IMR-90 (cell line): Measurements from ENCODE around the gene SLC23A2. TPM values are rescaled to one million over a fixed set of nuclear protein-coding genes. Genes with fewer than 3 reads are reported as not detected.

Experiments used
- ATAC-seq: fragments of 200-7000 bp; cut with Tn5 transposase; 2 replicates; pipeline ENCODE4 v1.9.1; 2020; ENCODE audit warnings: low read depth, mild to moderate bottlenecking, moderate library complexity
- BruUV-seq: library from RNA; stranded (reverse); fragments of 400-500 nt; replicated peaks from 2 replicates; lab custom pipeline; 2021; lab: Mats Ljungman, UMichigan
- CTCF ChIA-PET: fragments of 300-600 bp; formaldehyde crosslinking; extraction: SDS; loops from one replicate; lab custom pipeline; 2021; ENCODE audit warnings: antibody characterized with exemption; lab: Yijun Ruan, JAX
- POLR2A ChIA-PET: fragments of 300-600 bp; sonication (Branson Sonifier 250); formaldehyde crosslinking; loops from one replicate; lab custom pipeline; 2022; ENCODE audit warnings: antibody characterized with exemption; ENCODE audit not compliant: unreplicated experiment; lab: Charles Lee
- DNase-seq: peaks from one replicate; pipeline ENCODE4 v3.0.0; 2013
- H2AFZ ChIP-seq: replicated peaks from 2 replicates; pipeline ENCODE3; 2013; ENCODE audit warnings: low read length, mild to moderate bottlenecking; ENCODE audit not compliant: poor library complexity
- H2AK5ac ChIP-seq: 2 replicates; pipeline ENCODE4 v1.6.1; 2013; ENCODE audit warnings: low read depth, low read length, inconsistent platforms
- H2AK9ac ChIP-seq: replicated peaks from 2 replicates; pipeline ENCODE3; 2013; ENCODE audit warnings: mild to moderate bottlenecking, low read depth, low read length, moderate library complexity; ENCODE audit not compliant: poor library complexity
- H2BK120ac ChIP-seq: 2 replicates; pipeline ENCODE4 v1.6.1; 2013; ENCODE audit warnings: low read depth, low read length, inconsistent platforms
- H2BK15ac ChIP-seq: 3 replicates; pipeline ENCODE4 v1.6.1; 2013; ENCODE audit warnings: low read depth, low read length, inconsistent platforms
- H2BK20ac ChIP-seq: 2 replicates; pipeline ENCODE4 v1.6.1; 2013; ENCODE audit warnings: low read depth, mild to moderate bottlenecking, inconsistent platforms, low read length, moderate library complexity
- H2BK5ac ChIP-seq: 2 replicates; pipeline ENCODE4 v1.6.1; 2013; ENCODE audit warnings: mild to moderate bottlenecking, low read depth, low read length, inconsistent platforms; ENCODE audit not compliant: poor library complexity, severe bottlenecking
- H3K14ac ChIP-seq: replicated peaks from 2 replicates; pipeline ENCODE4 v1.6.1; 2013; ENCODE audit warnings: low read depth, low read length, inconsistent platforms
- H3K18ac ChIP-seq: 2 replicates; pipeline ENCODE4 v1.6.1; 2013; ENCODE audit warnings: low read depth, low read length, control low read depth
- H3K23ac ChIP-seq: 2 replicates; pipeline ENCODE4 v1.6.1; 2013; ENCODE audit warnings: low read depth, low read length, inconsistent platforms
- H3K27ac ChIP-seq: 2 replicates; pipeline ENCODE4 v1.5.1; 2013; ENCODE audit warnings: mild to moderate bottlenecking, control low read depth, low read length; ENCODE audit not compliant: insufficient read depth
- H3K27me3 ChIP-seq: 2 replicates; pipeline ENCODE4 v1.6.1; 2013; ENCODE audit warnings: low read length; ENCODE audit not compliant: control insufficient read depth, insufficient read depth
- H3K36me3 ChIP-seq: 2 replicates; pipeline ENCODE4 v1.6.1; 2013; ENCODE audit warnings: low read length, mixed read lengths; ENCODE audit not compliant: control insufficient read depth, insufficient read depth
- H3K4ac ChIP-seq: 2 replicates; pipeline ENCODE4 v1.6.1; 2013; ENCODE audit warnings: low read depth, low read length, inconsistent platforms
- H3K4me1 ChIP-seq: 2 replicates; pipeline ENCODE4 v1.6.1; 2013; ENCODE audit warnings: low read length, mixed read lengths; ENCODE audit not compliant: control insufficient read depth, insufficient read depth
- H3K4me2 ChIP-seq: 2 replicates; pipeline ENCODE4 v1.6.1; 2013; ENCODE audit warnings: low read depth, mild to moderate bottlenecking, control low read depth, low read length, moderate library complexity
- H3K4me3 ChIP-seq: 2 replicates; pipeline ENCODE4 v1.5.1; 2013; ENCODE audit warnings: low read depth, mild to moderate bottlenecking, control low read depth, low read length, moderate library complexity; ENCODE audit not compliant: insufficient read depth
- H3K56ac ChIP-seq: 2 replicates; pipeline ENCODE4 v1.6.1; 2013; ENCODE audit warnings: low read length, inconsistent platforms; ENCODE audit not compliant: insufficient read depth; ENCODE audit errors: extremely low read depth
- H3K79me1 ChIP-seq, 2 experiments: 2 replicates each; pipeline ENCODE4 v1.6.1; 2013; ENCODE audit warnings: low read length in 2 of 2, inconsistent platforms in 1 of 2, low read depth in 1 of 2
- H3K9ac ChIP-seq: 2 replicates; pipeline ENCODE4 v1.6.1; 2013; ENCODE audit warnings: low read depth, low read length, control low read depth
- H3K9me1 ChIP-seq: 2 replicates; pipeline ENCODE4 v1.6.1; 2013; ENCODE audit warnings: low read length, inconsistent platforms; ENCODE audit not compliant: insufficient read depth
- H3K9me3 ChIP-seq: 2 replicates; pipeline ENCODE4 v1.6.1; 2013; ENCODE audit warnings: low read length; ENCODE audit not compliant: control insufficient read depth, insufficient read depth
- H4K20me1 ChIP-seq: 2 replicates; pipeline ENCODE4 v1.6.1; 2013; ENCODE audit warnings: low read length, inconsistent platforms; ENCODE audit not compliant: insufficient read depth
- H4K5ac ChIP-seq: 2 replicates; pipeline ENCODE4 v1.6.1; 2013; ENCODE audit warnings: mild to moderate bottlenecking, low read depth, low read length, control low read depth
- H4K8ac ChIP-seq, 2 experiments: 2 replicates each; pipeline ENCODE4 v1.6.1; 2013; ENCODE audit warnings: low read depth in 2 of 2, low read length in 2 of 2, control low read depth in 1 of 2, inconsistent platforms in 1 of 2
- H4K91ac ChIP-seq: 2 replicates; pipeline ENCODE4 v1.6.1; 2013; ENCODE audit warnings: low read depth, low read length, inconsistent platforms; ENCODE audit not compliant: insufficient read depth
- BHLHE40 ChIP-seq: fragments of 150-350 bp; IDR thresholded peaks from 2 replicates; pipeline ENCODE4 v1.6.1; 2016; ENCODE audit warnings: mild to moderate bottlenecking, low read depth, low read length
- FOS ChIP-seq: fragments of 150-350 bp; IDR thresholded peaks from 2 replicates; pipeline ENCODE4 v1.6.1; 2016; ENCODE audit warnings: low read depth, low read length
- MAZ ChIP-seq: IDR thresholded peaks from 2 replicates; pipeline ENCODE4 v1.6.1; 2012; ENCODE audit warnings: low read depth, mild to moderate bottlenecking, low read length, improper control_type of control experiment, moderate library complexity, borderline replicate concordance
- NFE2L2 ChIP-seq: fragments of 150-350 bp; IDR thresholded peaks from 2 replicates; pipeline ENCODE4 v1.6.1; 2016; ENCODE audit warnings: low read depth, mild to moderate bottlenecking, low read length
- RCOR1 ChIP-seq: IDR thresholded peaks from 2 replicates; pipeline ENCODE4 v1.6.1; 2012; ENCODE audit warnings: mild to moderate bottlenecking, low read length, improper control_type of control experiment; ENCODE audit not compliant: insufficient replicate concordance
- WGBS, 2 experiments: methylation state at CpG; one replicate each; pipeline versions ENCODE4 v1.1.5 to v1.1.7; 2013; ENCODE audit warnings: missing lambda C conversion rate in 2 of 2; ENCODE audit not compliant: insufficient read length in 1 of 2; ENCODE audit errors: extremely low coverage in 2 of 2; 5-methylcytosine and 5-hydroxymethylcytosine counted together
- dilution Hi-C: fragments of 300-500 bp; cut with HindIII; formaldehyde crosslinking; loops from one replicate; pipeline ENCODE4 v1.14.3; 2018; ENCODE audit warnings: low sequenced_read_pairs; ENCODE audit not compliant: unreplicated experiment
- in situ Hi-C: fragments of 300-500 bp; cut with MboI; formaldehyde crosslinking; loops from 3 replicates; pipeline ENCODE4 v1.14.3; 2019; ENCODE audit warnings: low sequenced_read_pairs, inconsistent platforms, mixed read lengths
- intact Hi-C: fragments of 100-400 bp; cut with micrococcal nuclease; formaldehyde crosslinking; loops from 2 replicates; pipeline ENCODE4 v1.10.0; 2022
- polyA plus RNA-seq, 3 experiments: library from polyadenylated mRNA; depleted of rRNA; stranded (reverse); fragments of >200 nt; gene quantifications; 2 replicates each; pipeline ENCODE4 v1.2.3, GENCODE V29; 2012; ENCODE audit warnings: low replicate concordance in 1 of 3
- total RNA-seq: library from RNA; depleted of rRNA; stranded (reverse); fragments of >200 nt; gene quantifications from 2 replicates; pipeline ENCODE4 v1.2.3, GENCODE V29; 2012
- TF ChIP-seq, protein P1 (sequence below): fragments of 150-350 bp; IDR thresholded peaks from 2 replicates; pipeline ENCODE4 v1.6.1; 2017; ENCODE audit warnings: mild to moderate bottlenecking, antibody characterized with exemption, low read length, low read depth

Gene SLC23A2
- total and polyA plus RNA-seq, 2 of the 4 experiments (the other 2 are of a cell fraction), result 10.2 to 14.4 TPM

DNA sequence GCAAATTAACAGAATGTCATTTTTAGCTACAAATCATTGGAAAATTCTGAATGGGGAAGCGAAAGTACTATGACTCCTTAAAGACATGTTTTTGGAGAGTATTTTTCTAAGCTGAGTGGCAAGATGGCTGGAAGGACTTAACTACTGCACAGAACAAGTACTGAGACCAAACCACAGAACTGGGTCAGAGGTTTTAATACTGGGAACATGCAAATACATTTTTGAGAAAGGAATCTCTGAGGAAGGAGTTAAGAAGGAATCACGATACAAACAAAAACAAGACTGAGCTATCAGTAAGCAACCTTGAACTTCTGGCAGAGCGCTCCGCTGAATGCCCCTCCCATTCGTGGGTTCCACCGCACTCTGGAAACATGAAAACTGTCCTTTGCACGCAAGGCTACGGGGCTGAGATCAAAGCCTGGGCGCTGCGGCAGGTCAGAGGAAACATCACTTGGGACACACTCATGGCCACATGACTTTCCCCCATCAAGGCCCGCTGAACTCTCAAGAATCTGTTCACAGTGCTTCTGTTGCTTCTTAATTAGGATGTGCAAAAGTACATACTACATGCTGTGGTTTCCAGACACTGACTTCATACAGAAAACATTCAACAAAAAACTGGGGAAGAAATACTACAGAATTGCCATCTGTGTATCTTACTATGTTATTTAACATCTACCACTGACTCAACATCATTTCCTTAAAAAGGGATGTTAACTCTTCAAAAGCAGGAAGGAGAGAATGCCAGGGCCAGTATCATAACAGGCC lies 27.8 kb downstream of the SLC23A2 start:
- peak overlapping the region; percentile 85 for H4K5ac ChIP-seq
- H3K4me1 ChIP-seq, result peaks cover 2% of the 10 kb centered on the region; the same call in 1 of the 2 replicates
- ATAC-seq (peak; percentile 84), DNase-seq (peak; percentile 90)
- peak overlapping the region; percentile 94 for H3K27ac ChIP-seq
- peak overlapping the region; percentile 23 for H2BK20ac ChIP-seq
- no TSS peak for BruUV-seq
- peak overlapping the region; percentile 70 for H3K56ac ChIP-seq
- intact Hi-C loops (loop anchor here (5.0 kb wide), 1 partner anchor 129 kb away; no protein-coding TSS in a partner anchor), dilution Hi-C loops (no loop called here), in situ Hi-C loops (loop anchor here (25.0 kb wide), 1 partner anchor 361 kb away; no protein-coding TSS in a partner anchor)
- H3K36me3 ChIP-seq, result peaks cover 9% of the 10 kb centered on the region
- peaks cover 2 to 47% of the 10 kb centered on the region in 2 experiments; a peak in 2 of 4 replicates for H3K79me1 ChIP-seq
- H4K20me1 ChIP-seq, result peaks cover 7% of the 10 kb centered on the region; the same call in 1 of the 2 replicates
- CTCF ChIA-PET, result interaction anchor here (1.1 kb wide), 2 partner anchors 18 to 128 kb away, joined by 4 to 7 read pairs; no protein-coding TSS in a partner anchor
- no peaks in the 10 kb centered on the region for H3K9me3 ChIP-seq
- H3K27me3 ChIP-seq, result no peaks in the 10 kb centered on the region
- H2AK9ac ChIP-seq, result peak overlapping the region; percentile 17
- H2BK120ac ChIP-seq, result peak overlapping the region; percentile 70
- H2BK15ac ChIP-seq, result peak overlapping the region; percentile 4; the same call in 1 of the 3 replicates
- peak overlapping the region; percentile 71 for H3K18ac ChIP-seq
- H2BK5ac ChIP-seq, result peak overlapping the region; percentile 82
- H2AK5ac ChIP-seq, result peak overlapping the region; percentile 56; the same call in 1 of the 2 replicates
- peak overlapping the region; percentile 23 for H3K9ac ChIP-seq
- TF ChIP-seq MAZ (peak; percentile 53; the same call in 1 of the 2 replicates), BHLHE40 (peak; percentile 29; the same call in 1 of the 2 replicates), NFE2L2 (no peak), FOS (peak; percentile 8; the same call in 1 of the 2 replicates), RCOR1 (peak; percentile 50)
- TF ChIP-seq, protein P1, sequence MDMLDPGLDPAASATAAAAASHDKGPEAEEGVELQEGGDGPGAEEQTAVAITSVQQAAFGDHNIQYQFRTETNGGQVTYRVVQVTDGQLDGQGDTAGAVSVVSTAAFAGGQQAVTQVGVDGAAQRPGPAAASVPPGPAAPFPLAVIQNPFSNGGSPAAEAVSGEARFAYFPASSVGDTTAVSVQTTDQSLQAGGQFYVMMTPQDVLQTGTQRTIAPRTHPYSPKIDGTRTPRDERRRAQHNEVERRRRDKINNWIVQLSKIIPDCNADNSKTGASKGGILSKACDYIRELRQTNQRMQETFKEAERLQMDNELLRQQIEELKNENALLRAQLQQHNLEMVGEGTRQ, result peak; percentile 66
- POLR2A ChIA-PET, result interaction anchor here (0.6 kb wide), 1 partner anchor 114 kb away, joined by 23 read pairs; no protein-coding TSS in a partner anchor
- peak overlapping the region; percentile 46 for H3K4ac ChIP-seq
- H3K23ac ChIP-seq, result peak overlapping the region; percentile 77
- peak overlapping the region; percentile 29 for H4K91ac ChIP-seq
- peak overlapping the region; percentile 61; the same call in 1 of the 2 replicates for H3K14ac ChIP-seq
- H2AFZ ChIP-seq, result peak overlapping the region; percentile 84
- 27% methylated on average over 6 of the region's 11 CpGs; no CpG with 5 or more reads in 1 of the 2 experiments for WGBS, 2 experiments
- H4K8ac ChIP-seq, result peak overlapping the region; percentile 1 to 80; a peak in 2 of 4 replicates
- H3K9me1 ChIP-seq, result no peaks in the 10 kb centered on the region; the same call in 1 of the 2 replicates
- H3K4me3 ChIP-seq, result peak overlapping the region; percentile 34
- peak overlapping the region; percentile 89 for H3K4me2 ChIP-seq
